Skin epidermis (tissue), 12 donors: ENCODE data around the gene FAM219A.
"Not testable (repeated sequence)": the region's sequence is repeated elsewhere in the genome, so short reads cannot be mapped to it uniquely, and the experiment has no call there.

Experiments
- H3K27ac ChIP-seq, 21 experiments: fragments of 200-600 bp; sonication (generic) in 11 of 21; one replicate each; pipeline ENCODE4 v1.5.0; 2020; ENCODE audit warnings: mild to moderate bottlenecking in 3 of 21, inconsistent platforms in 2 of 21, moderate library complexity in 2 of 21
- H3K4me3 ChIP-seq, 7 experiments: fragments of 200-600 bp; sonication (generic) in 2 of 7; one replicate each; pipeline ENCODE4 v1.5.0; 2020; ENCODE audit warnings: inconsistent platforms in 2 of 7, mild to moderate bottlenecking in 2 of 7, moderate library complexity in 1 of 7

Gene FAM219A

GRCh38 chr9:34367751-34368410, 90.5 kb downstream of the FAM219A start:
- H3K4me3 ChIP-seq, H3K27ac ChIP-seq: not testable (repeated sequence)

- Histone ChIP-seq H3K27ac (no peak overlapping the region), H3K4me3 (no peak overlapping the region)
Measured at GRCh38 chr9:34366365-34366764, 92.0 kb downstream of the FAM219A start.

- Histone ChIP-seq H3K4me3 (no peak overlapping the region), H3K27ac (no peak overlapping the region)
Measured at GRCh38 chr9:34365282-34365681, 93.1 kb downstream of the FAM219A start.

- Histone ChIP-seq H3K27ac (peak overlapping the region in 3 of 21 experiments; percentile 25 to 57 (median 45)), H3K4me3 (no peak overlapping the region)
Measured at GRCh38 chr9:34363619-34364351, 94.6 kb downstream of the FAM219A start.

GRCh38 chr9:34362614-34363214, 95.7 kb downstream of the FAM219A start:
- no peak overlapping the region for H3K27ac ChIP-seq

GRCh38 chr9:34352957-34353356, 105.4 kb downstream of the FAM219A start:
- H3K4me3 ChIP-seq, H3K27ac ChIP-seq: not testable (repeated sequence)

More at GRCh38 chr9:34362614-34363214, 95.7 kb downstream of the FAM219A start:
- H3K4me3 ChIP-seq = no peak overlapping the region

GRCh38 chr9:34352122-34352652, 106.2 kb downstream of the FAM219A start:
- H3K27ac ChIP-seq, H3K4me3 ChIP-seq: not testable (repeated sequence)

GRCh38 chr9:34349324-34349723, 109.0 kb downstream of the FAM219A start:
- H3K27ac ChIP-seq = no peak overlapping the region
- H3K4me3 ChIP-seq = no peak overlapping the region
